ENCODE measurements around the gene PDZD2.
"Not testable (repeated sequence)": the region's sequence is repeated elsewhere in the genome, so short reads cannot be mapped to it uniquely, and the experiment has no call there.

Gene PDZD2

DNA sequence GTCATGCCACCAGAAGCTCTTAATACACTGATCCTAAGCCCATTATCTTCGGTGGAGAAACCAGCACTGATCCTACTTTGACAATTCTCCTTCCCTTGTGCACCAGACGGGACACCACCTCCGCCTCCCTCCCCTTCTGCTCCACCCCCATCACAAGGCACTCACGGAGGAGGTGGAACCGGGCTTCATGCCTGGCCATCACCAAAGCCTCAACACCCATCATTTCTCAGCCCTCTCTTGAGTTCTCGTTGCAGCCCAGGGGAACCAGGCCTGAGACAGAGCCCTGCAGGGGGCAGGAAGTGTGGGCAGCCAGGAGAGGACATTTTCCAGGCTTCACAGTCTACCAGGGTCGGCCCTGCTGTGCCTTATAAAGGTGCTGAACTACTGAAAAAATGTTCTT is 374.7 kb downstream of the PDZD2 start:
- TF ChIP-seq CTCF (IDR thresholded peaks at IDR 0.05; ENCODE audit: extremely low read depth, insufficient read depth, missing control alignments): no peak
- in situ Hi-C loops (cut with MboI; ENCODE audit: low pct_unique_long_range_greater_than_20kb, low sequenced_read_pairs, unreplicated experiment): no loop called here
- DNase-seq (ENCODE audit: low spot score): no peak

- DNase-seq (ENCODE audit: low spot score): no peak
- no peak for TF ChIP-seq CTCF (IDR thresholded peaks at IDR 0.05; ENCODE audit: extremely low read depth, insufficient read depth, missing control alignments)
- in situ Hi-C loops (cut with MboI; ENCODE audit: low pct_unique_long_range_greater_than_20kb, low sequenced_read_pairs, unreplicated experiment): no loop called here
These were observed 375.3 kb downstream of the PDZD2 start for GRCh38 chr5:32014096-32014745.

DNA sequence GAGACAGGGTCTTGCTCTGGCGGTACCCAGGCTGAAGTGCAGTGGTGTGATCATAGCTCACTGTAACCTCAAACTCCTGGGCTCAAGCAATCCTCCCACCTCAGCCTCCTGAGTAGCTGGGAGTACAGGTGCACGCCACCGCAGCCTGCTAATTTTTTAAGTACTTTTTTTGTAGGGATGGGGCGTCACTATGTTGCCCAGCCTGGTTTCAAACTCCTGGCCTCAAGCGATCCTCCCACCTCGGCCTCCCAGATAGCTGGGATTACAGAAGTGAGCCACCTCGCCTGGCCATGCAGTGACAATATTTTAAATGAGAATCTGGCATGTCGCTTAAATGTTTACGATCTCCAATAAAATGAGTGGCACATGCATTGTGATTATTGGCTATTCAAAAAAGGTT is 376.3 kb downstream of the PDZD2 start:
- in situ Hi-C loops (cut with MboI; ENCODE audit: low pct_unique_long_range_greater_than_20kb, low sequenced_read_pairs, unreplicated experiment); DNase-seq (ENCODE audit: low spot score): not testable (repeated sequence)

DNA sequence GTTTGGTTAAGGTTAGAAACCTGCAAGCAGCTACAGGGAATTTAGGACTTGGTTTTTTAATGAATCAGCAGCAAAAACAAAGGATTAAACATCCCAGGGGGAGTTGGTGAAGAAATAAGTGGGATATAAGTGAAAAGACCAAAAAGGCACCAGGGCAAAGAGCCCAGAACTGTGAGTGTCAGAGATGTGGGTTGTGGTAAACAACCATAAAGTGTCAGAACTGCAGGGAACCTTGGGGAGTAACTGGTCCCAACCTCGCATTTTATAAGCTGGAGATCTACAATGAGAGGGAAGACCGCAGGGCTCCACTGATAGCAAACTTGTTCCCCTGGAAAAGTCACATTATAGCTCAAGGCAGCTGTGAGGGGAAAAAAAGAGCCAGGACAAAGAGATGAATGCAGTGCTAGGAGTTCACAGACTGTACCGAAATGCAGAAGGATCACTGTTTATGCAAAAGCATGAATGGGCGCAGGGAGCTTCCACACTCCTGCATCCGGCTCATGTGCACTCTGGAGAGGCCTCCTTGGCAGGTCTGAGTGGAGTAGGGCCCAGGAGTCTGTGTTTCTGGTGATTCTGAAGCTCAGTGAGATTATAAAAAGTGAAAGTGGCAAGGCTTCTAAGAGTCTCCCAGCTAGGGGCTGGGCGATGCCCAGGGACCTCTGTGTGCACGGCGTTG is 378.9 kb downstream of the PDZD2 start:
- in situ Hi-C loops (cut with MboI; ENCODE audit: low pct_unique_long_range_greater_than_20kb, low sequenced_read_pairs, unreplicated experiment): no loop called here
- no peak for TF ChIP-seq CTCF (IDR thresholded peaks at IDR 0.05; ENCODE audit: extremely low read depth, insufficient read depth, missing control alignments)
- no peak for DNase-seq (ENCODE audit: low spot score)

DNA sequence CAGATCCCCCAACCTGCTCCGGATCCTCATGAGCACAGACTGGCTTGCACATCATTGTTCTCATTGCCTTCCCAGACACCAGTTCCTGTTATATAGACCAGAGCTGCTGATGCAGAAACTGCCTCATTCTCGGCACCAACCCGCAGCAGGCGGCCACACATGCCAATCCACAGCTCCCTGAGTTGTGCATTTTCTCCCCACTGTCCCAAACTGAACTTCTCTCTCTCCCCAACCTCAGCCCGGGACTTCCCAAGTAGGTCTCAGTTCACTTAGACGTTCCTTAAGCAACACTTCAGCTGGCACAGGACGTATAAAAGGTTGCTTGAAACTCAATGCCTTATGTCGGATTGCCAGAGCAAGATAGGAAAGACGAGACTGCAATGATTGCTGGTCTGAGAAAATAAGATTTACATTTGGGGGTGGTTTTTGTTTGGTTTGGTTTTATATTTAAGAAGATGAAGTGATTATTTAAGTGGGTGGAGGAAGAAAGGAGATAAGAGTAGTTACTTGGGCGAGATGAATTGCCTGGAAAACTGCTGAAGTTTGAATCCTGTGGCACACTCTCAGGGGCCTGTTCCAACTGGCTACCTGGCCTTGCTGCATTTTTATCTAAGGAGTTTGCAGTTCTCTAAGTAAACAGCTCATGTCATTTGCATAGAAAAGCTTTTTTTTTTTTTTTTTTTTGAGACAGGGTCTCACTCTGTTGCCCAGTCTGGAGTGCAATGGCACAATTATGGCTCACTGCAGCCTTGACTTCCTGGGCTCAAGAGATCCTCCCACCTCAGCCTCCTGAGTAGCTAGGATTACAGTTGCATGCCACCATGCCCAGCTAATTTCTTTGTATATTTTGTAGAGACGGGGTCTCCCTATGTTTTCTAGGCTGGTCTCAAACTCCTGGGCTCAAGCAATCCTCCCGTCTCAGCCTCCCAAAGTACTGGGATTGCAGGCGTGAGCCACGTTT is 379.8 kb downstream of the PDZD2 start:
- in situ Hi-C loops (cut with MboI; ENCODE audit: low pct_unique_long_range_greater_than_20kb, low sequenced_read_pairs, unreplicated experiment): no loop called here
- DNase-seq (ENCODE audit: low spot score): no peak
- TF ChIP-seq CTCF (IDR thresholded peaks at IDR 0.05; ENCODE audit: extremely low read depth, insufficient read depth, missing control alignments): no peak

- TF ChIP-seq CTCF (IDR thresholded peaks at IDR 0.05; ENCODE audit: extremely low read depth, insufficient read depth, missing control alignments): no peak
- DNase-seq (ENCODE audit: low spot score): no peak
- in situ Hi-C loops (cut with MboI; ENCODE audit: low pct_unique_long_range_greater_than_20kb, low sequenced_read_pairs, unreplicated experiment): no loop called here
These were observed 381.3 kb downstream of the PDZD2 start for GRCh38 chr5:32020271-32020670.

Measured in GM13977 (cell line).